H9 (cell line): Measurements from ENCODE around the gene STK24. TPM values are rescaled to one million over a fixed set of nuclear protein-coding genes. Genes with fewer than 3 reads are reported as not detected.

Source experiments
- DNase-seq: peaks from one replicate; pipeline ENCODE4 v3.0.0-alpha.2; 2017
- H2AFZ ChIP-seq: one replicate; pipeline ENCODE4 v1.6.1; 2013; ENCODE audit warnings: mild to moderate bottlenecking, low read length, control low read depth, moderate library complexity
- H2AK5ac ChIP-seq: 2 replicates; pipeline ENCODE4 v1.6.1; 2013; ENCODE audit warnings: low read length, control low read depth, mixed read lengths; ENCODE audit not compliant: insufficient read length
- H2BK120ac ChIP-seq: one replicate; pipeline ENCODE4 v1.6.1; 2013; ENCODE audit warnings: low read depth, mild to moderate bottlenecking, low read length, control low read depth, inconsistent platforms; ENCODE audit not compliant: poor library complexity, severe bottlenecking
- H2BK12ac ChIP-seq: 2 replicates; pipeline ENCODE4 v1.6.1; 2013; ENCODE audit warnings: low read length, control low read depth, mixed read lengths, low read depth; ENCODE audit not compliant: insufficient read length
- H2BK15ac ChIP-seq: 2 replicates; pipeline ENCODE4 v1.6.1; 2013; ENCODE audit warnings: low read depth, low read length, control low read depth
- H2BK20ac ChIP-seq: one replicate; pipeline ENCODE4 v1.6.1; 2013; ENCODE audit warnings: low read depth, mild to moderate bottlenecking, low read length, control low read depth, inconsistent platforms; ENCODE audit not compliant: poor library complexity, severe bottlenecking
- H2BK5ac ChIP-seq: 2 replicates; pipeline ENCODE4 v1.6.1; 2013; ENCODE audit warnings: low read length, control low read depth, mixed read lengths; ENCODE audit not compliant: insufficient read length
- H3K14ac ChIP-seq: 2 replicates; pipeline ENCODE4 v1.6.1; 2013; ENCODE audit warnings: low read length, control low read depth; ENCODE audit not compliant: insufficient read depth
- H3K18ac ChIP-seq: 2 replicates; pipeline ENCODE4 v1.6.1; 2013; ENCODE audit warnings: low read depth, mild to moderate bottlenecking, mixed read lengths, low read length, control low read depth; ENCODE audit not compliant: insufficient read length
- H3K23ac ChIP-seq: 2 replicates; pipeline ENCODE4 v1.6.1; 2013; ENCODE audit warnings: low read length, control low read depth, mixed read lengths, low read depth; ENCODE audit not compliant: insufficient read length
- H3K23me2 ChIP-seq: 2 replicates; pipeline ENCODE4 v1.6.1; 2013; ENCODE audit warnings: low read depth, mild to moderate bottlenecking, mixed read lengths, low read length, control low read depth; ENCODE audit not compliant: insufficient read length, poor library complexity, severe bottlenecking
- H3K27ac ChIP-seq: 2 replicates; pipeline ENCODE4 v1.5.1; 2013; ENCODE audit warnings: low read length, control low read depth, mixed read lengths, low read depth; ENCODE audit not compliant: insufficient read length
- H3K27me3 ChIP-seq: 2 replicates; pipeline ENCODE4 v1.6.1; 2013; ENCODE audit warnings: low read length, control low read depth, inconsistent platforms; ENCODE audit not compliant: insufficient read depth
- H3K4ac ChIP-seq: 2 replicates; pipeline ENCODE4 v1.6.1; 2013; ENCODE audit warnings: low read depth, mild to moderate bottlenecking, control low read depth, inconsistent platforms, low read length, moderate library complexity
- H3K4me1 ChIP-seq: 2 replicates; pipeline ENCODE4 v1.6.1; 2013; ENCODE audit warnings: low read length, control low read depth, inconsistent platforms; ENCODE audit not compliant: insufficient read depth
- H3K4me2 ChIP-seq: 2 replicates; pipeline ENCODE4 v1.6.1; 2013; ENCODE audit warnings: low read length, control low read depth, mixed read lengths; ENCODE audit not compliant: insufficient read length, insufficient read depth
- H3K56ac ChIP-seq: 2 replicates; pipeline ENCODE4 v1.6.1; 2013; ENCODE audit warnings: low read depth, mild to moderate bottlenecking, mixed read lengths, low read length, control low read depth; ENCODE audit not compliant: insufficient read length
- H3K79me1 ChIP-seq: 2 replicates; pipeline ENCODE4 v1.6.1; 2013; ENCODE audit warnings: low read depth, mild to moderate bottlenecking, moderate library complexity, low read length, control low read depth, inconsistent platforms; ENCODE audit not compliant: insufficient read depth, poor library complexity, severe bottlenecking
- H3K79me2 ChIP-seq: 2 replicates; pipeline ENCODE4 v1.6.1; 2013; ENCODE audit warnings: low read length, control low read depth, inconsistent platforms; ENCODE audit not compliant: insufficient read depth
- H3K9ac ChIP-seq: 2 replicates; pipeline ENCODE4 v1.6.1; 2013; ENCODE audit warnings: low read length, control low read depth, mixed read lengths; ENCODE audit not compliant: insufficient read length; ENCODE audit errors: extremely low read depth
- H3K9me3 ChIP-seq: one replicate; pipeline ENCODE4 v1.6.1; 2013; ENCODE audit warnings: low read depth, low read length, inconsistent platforms; ENCODE audit not compliant: control insufficient read depth
- H3T11ph ChIP-seq: one replicate; pipeline ENCODE4 v1.6.1; 2013; ENCODE audit warnings: mild to moderate bottlenecking, low read length, control low read depth, inconsistent platforms
- H4K20me1 ChIP-seq: one replicate; pipeline ENCODE4 v1.6.1; 2013; ENCODE audit not compliant: control insufficient read depth, insufficient read length, insufficient read depth
- H4K5ac ChIP-seq: 2 replicates; pipeline ENCODE4 v1.6.1; 2013; ENCODE audit warnings: low read depth, mild to moderate bottlenecking, mixed read lengths, low read length, control low read depth; ENCODE audit not compliant: insufficient read length
- H4K8ac ChIP-seq: replicated peaks from 2 replicates; pipeline ENCODE4 v1.6.1; 2013; ENCODE audit warnings: low read length, control low read depth, mixed read lengths, low read depth; ENCODE audit not compliant: insufficient read length
- H4K91ac ChIP-seq: 2 replicates; pipeline ENCODE4 v1.6.1; 2013; ENCODE audit warnings: low read depth, mild to moderate bottlenecking, moderate library complexity, mixed read lengths, low read length, control low read depth; ENCODE audit not compliant: insufficient read length
- H3K27ac Mint-ChIP-seq, 3 experiments: 2 replicates in 2 of 3; 3 replicates in 1 of 3; pipeline ENCODE4 v1.8.0; 2020 to 2021; ENCODE audit warnings: mixed read lengths in 3 of 3, mild to moderate bottlenecking in 1 of 3, moderate library complexity in 1 of 3
- H3K27me3 Mint-ChIP-seq: 2 replicates; pipeline ENCODE4 v1.8.0; 2021; ENCODE audit warnings: low read depth, mild to moderate bottlenecking, moderate library complexity, mixed read lengths
- H3K36me3 Mint-ChIP-seq, 3 experiments: 2 replicates in 2 of 3; 3 replicates in 1 of 3; pipeline ENCODE4 v1.8.0; 2020 to 2021; ENCODE audit warnings: low read depth in 3 of 3, mixed read lengths in 3 of 3; ENCODE audit not compliant: insufficient read depth in 1 of 3
- H3K4me1 Mint-ChIP-seq, 2 experiments: 2 replicates each; pipeline ENCODE4 v1.8.0; 2020; ENCODE audit warnings: mixed read lengths in 2 of 2
- H3K4me3 Mint-ChIP-seq, 2 experiments: 2 replicates in 1 of 2; 3 replicates in 1 of 2; pipeline ENCODE4 v1.8.0; 2020 to 2021; ENCODE audit warnings: mild to moderate bottlenecking in 2 of 2, mixed read lengths in 2 of 2, moderate library complexity in 1 of 2
- H3K9me3 Mint-ChIP-seq, 2 experiments: 2 replicates in 1 of 2; 3 replicates in 1 of 2; pipeline ENCODE4 v1.8.0; 2020; ENCODE audit warnings: mild to moderate bottlenecking in 2 of 2, mixed read lengths in 2 of 2, moderate library complexity in 1 of 2
- CTCF ChIP-seq: fragments of 200-600 bp; sonication (generic); conservative IDR thresholded peaks from 3 replicates; pipeline ENCODE4 v1.8.0; 2021; ENCODE audit warnings: antibody characterized with exemption, mild to moderate bottlenecking
- WGBS: extraction: QIAGEN DNeasy Blood & Tissue Kit; methylation state at CpG from one replicate; pipeline ENCODE4 v1.1.7; 2013; ENCODE audit warnings: missing lambda C conversion rate, low lambda C conversion rate, mixed read lengths; ENCODE audit not compliant: insufficient read length; ENCODE audit errors: extremely low coverage; 5-methylcytosine and 5-hydroxymethylcytosine counted together
- total RNA-seq: library from RNA; stranded (reverse); gene quantifications from 2 replicates; pipeline ENCODE4 v1.2.1, GENCODE V29; 2021

The STK24 gene
- total RNA-seq, 1 experiment from 2014 or later: 134 TPM

- Histone ChIP-seq H4K5ac (no peak overlapping the region), H2BK120ac (no peak overlapping the region), H2AK5ac (no peak overlapping the region), H3K18ac (no peak overlapping the region), H2BK12ac (no peak overlapping the region), H3K14ac (no peak overlapping the region), H4K8ac (no peak overlapping the region), H2AFZ (no peak overlapping the region), H3K56ac (no peak overlapping the region), H3K79me1 (peaks cover 11% of the 10 kb centered on the region), H4K91ac (no peak overlapping the region), H2BK20ac (no peak overlapping the region), H3T11ph (no peak overlapping the region), H3K23me2 (no peaks in the 10 kb centered on the region), H3K27ac (no peak overlapping the region), H2BK15ac (no peak overlapping the region), H3K9ac (no peak overlapping the region), H3K79me2 (peaks cover 37% of the 10 kb centered on the region; the same call in 1 of the 2 replicates), H3K9me3 (no peaks in the 10 kb centered on the region), H4K20me1 (no peaks in the 10 kb centered on the region), H3K27me3 (no peaks in the 10 kb centered on the region), H2BK5ac (no peak overlapping the region), H3K4me2 (no peak overlapping the region), H3K23ac (no peak overlapping the region), H3K4ac (no peak overlapping the region), H3K4me1 (peaks cover 8% of the 10 kb centered on the region; the same call in 1 of the 2 replicates)
- TF ChIP-seq CTCF: no peak
- peak overlapping the region in 1 of 3 experiments; percentile 30; a peak in 1 of 7 replicates for H3K27ac Mint-ChIP-seq
- H3K27me3 Mint-ChIP-seq: no peaks in the 10 kb centered on the region
- WGBS: no CpG with 5 or more reads among the region's 5 CpGs
- no peak overlapping the region for H3K4me3 Mint-ChIP-seq
- peaks cover 86 to 92% of the 10 kb centered on the region in 2 experiments for H3K4me1 Mint-ChIP-seq
- DNase-seq: no peak
- H3K9me3 Mint-ChIP-seq: no peaks in the 10 kb centered on the region
- no peaks in the 10 kb centered on the region; a peak in 1 of 7 replicates for H3K36me3 Mint-ChIP-seq
Observed at GRCh38 chr13:98487522-98487921, 89.4 kb downstream of the STK24 start.
